ENCODE data around the gene FITM1.

- TF ChIP-seq POLR2AphosphoS5 (IDR thresholded peaks at IDR 0.05; ENCODE audit: low read depth) (no peak), CTCF (IDR thresholded peaks at IDR 0.05; ENCODE audit: insufficient read depth, low read length) (no peak)
These were observed 35.6 kb upstream of the FITM1 start for GRCh38 chr14:24094841-24095270.
